ENCODE data around the gene SMIM17. TPM values are rescaled to one million over a fixed set of nuclear protein-coding genes. Genes with fewer than 3 reads are reported as not detected.

The SMIM17 gene
- total RNA-seq, 1 experiment from 2014 or later: 0.28 TPM

DNA sequence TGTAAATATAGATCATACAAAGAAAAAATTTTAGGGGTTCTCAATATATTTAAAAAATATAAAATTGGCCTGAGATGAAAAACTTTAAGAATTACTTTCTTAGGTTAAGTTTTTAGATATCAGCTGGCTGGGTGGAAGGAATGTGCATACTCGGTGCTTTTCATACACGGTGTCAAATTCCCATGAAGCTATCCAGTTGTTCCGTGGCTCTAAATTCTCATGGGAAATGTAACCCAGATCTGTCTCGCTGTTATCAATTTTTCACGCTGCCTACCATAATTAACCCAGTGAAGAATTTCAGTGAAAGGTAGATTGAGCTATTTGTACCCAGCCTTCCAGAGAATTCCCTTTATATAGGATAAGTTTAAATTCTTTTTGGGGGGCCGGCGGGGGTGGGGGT is 40.2 kb downstream of the SMIM17 start:
- H3K23me2 ChIP-seq (ENCODE audit: insufficient read length, low read depth, low read length, poor library complexity, severe bottlenecking): no peaks in the 10 kb centered on the region
- no peak overlapping the region for H2BK15ac ChIP-seq (ENCODE audit: low read depth, low read length)
- no peak overlapping the region for H3T11ph ChIP-seq (ENCODE audit: low read length)
- no peak for DNase-seq
- no peak overlapping the region for H4K5ac ChIP-seq (ENCODE audit: insufficient read length, low read depth, low read length)
- no peak overlapping the region for H2AK5ac ChIP-seq (ENCODE audit: insufficient read length, low read length)
- no peak overlapping the region for H3K9ac ChIP-seq (ENCODE audit: extremely low read depth, insufficient read length, low read length)
- H3K36me3 Mint-ChIP-seq (ENCODE audit: insufficient read depth in 1 of 3, low read depth in 3 of 3): peaks cover 7 to 27% (median 13%) of the 10 kb centered on the region in 3 experiments; a peak in 6 of 7 replicates
- H3K27me3 ChIP-seq (ENCODE audit: insufficient read depth, low read length): no peaks in the 10 kb centered on the region
- H3K27ac ChIP-seq (ENCODE audit: insufficient read length, low read depth, low read length): no peak overlapping the region
- no peak overlapping the region for H3K4me2 ChIP-seq (ENCODE audit: insufficient read depth, insufficient read length, low read length)
- peaks cover 87 to 92% of the 10 kb centered on the region in 2 experiments for H3K9me3 Mint-ChIP-seq
- no peak overlapping the region for H2BK20ac ChIP-seq (ENCODE audit: low read depth, low read length, poor library complexity, severe bottlenecking)
- no peak overlapping the region for H3K27ac Mint-ChIP-seq
- H3K4me1 Mint-ChIP-seq: no peaks in the 10 kb centered on the region
- H3K23ac ChIP-seq (ENCODE audit: insufficient read length, low read depth, low read length): no peak overlapping the region
- H4K20me1 ChIP-seq (ENCODE audit: control insufficient read depth, insufficient read depth, insufficient read length): no peaks in the 10 kb centered on the region
- no peak overlapping the region for H2BK120ac ChIP-seq (ENCODE audit: low read depth, low read length, poor library complexity, severe bottlenecking)
- TF ChIP-seq, protein P1, sequence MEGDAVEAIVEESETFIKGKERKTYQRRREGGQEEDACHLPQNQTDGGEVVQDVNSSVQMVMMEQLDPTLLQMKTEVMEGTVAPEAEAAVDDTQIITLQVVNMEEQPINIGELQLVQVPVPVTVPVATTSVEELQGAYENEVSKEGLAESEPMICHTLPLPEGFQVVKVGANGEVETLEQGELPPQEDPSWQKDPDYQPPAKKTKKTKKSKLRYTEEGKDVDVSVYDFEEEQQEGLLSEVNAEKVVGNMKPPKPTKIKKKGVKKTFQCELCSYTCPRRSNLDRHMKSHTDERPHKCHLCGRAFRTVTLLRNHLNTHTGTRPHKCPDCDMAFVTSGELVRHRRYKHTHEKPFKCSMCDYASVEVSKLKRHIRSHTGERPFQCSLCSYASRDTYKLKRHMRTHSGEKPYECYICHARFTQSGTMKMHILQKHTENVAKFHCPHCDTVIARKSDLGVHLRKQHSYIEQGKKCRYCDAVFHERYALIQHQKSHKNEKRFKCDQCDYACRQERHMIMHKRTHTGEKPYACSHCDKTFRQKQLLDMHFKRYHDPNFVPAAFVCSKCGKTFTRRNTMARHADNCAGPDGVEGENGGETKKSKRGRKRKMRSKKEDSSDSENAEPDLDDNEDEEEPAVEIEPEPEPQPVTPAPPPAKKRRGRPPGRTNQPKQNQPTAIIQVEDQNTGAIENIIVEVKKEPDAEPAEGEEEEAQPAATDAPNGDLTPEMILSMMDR (conservative IDR thresholded peaks at IDR 0.05): no peak
- no peak overlapping the region for H2BK5ac ChIP-seq (ENCODE audit: insufficient read length, low read length)
- peaks cover 5% of the 10 kb centered on the region; the same call in 1 of the 2 replicates for H3K27me3 Mint-ChIP-seq (ENCODE audit: low read depth)
- no CpG with 5 or more reads among the region's 7 CpGs for WGBS (ENCODE audit: extremely low coverage, insufficient read length, low lambda C conversion rate)
- no peaks in the 10 kb centered on the region for H3K79me1 ChIP-seq (ENCODE audit: insufficient read depth, low read depth, low read length, poor library complexity, severe bottlenecking)
- H3K4me1 ChIP-seq (ENCODE audit: insufficient read depth, low read length): no peaks in the 10 kb centered on the region
- no peak overlapping the region for H3K14ac ChIP-seq (ENCODE audit: insufficient read depth, low read length)
- no peak overlapping the region for H4K91ac ChIP-seq (ENCODE audit: insufficient read length, low read depth, low read length)
- H3K79me2 ChIP-seq (ENCODE audit: insufficient read depth, low read length): no peaks in the 10 kb centered on the region
- no peak overlapping the region for H3K18ac ChIP-seq (ENCODE audit: insufficient read length, low read depth, low read length)
- H4K8ac ChIP-seq (replicated peaks; ENCODE audit: insufficient read length, low read depth, low read length): no peak overlapping the region
- no peak overlapping the region for H2AFZ ChIP-seq (ENCODE audit: low read length)
- no peak overlapping the region for H3K56ac ChIP-seq (ENCODE audit: insufficient read length, low read depth, low read length)
- H3K4me3 Mint-ChIP-seq: no peak overlapping the region
- H2BK12ac ChIP-seq (ENCODE audit: insufficient read length, low read depth, low read length): no peak overlapping the region
- peaks cover 56% of the 10 kb centered on the region for H3K9me3 ChIP-seq (ENCODE audit: control insufficient read depth, low read depth, low read length)
- H3K4ac ChIP-seq (ENCODE audit: low read depth, low read length): no peak overlapping the region
